Right forelimb (tissue), 1 donor: ENCODE data around the gene ETF1.
"Not testable (repeated sequence)": the region's sequence is repeated elsewhere in the genome, so short reads cannot be mapped to it uniquely, and the experiment has no call there.

Experiments
- DNase-seq: peaks from one replicate; pipeline ENCODE4 v3.0.0-alpha.2; 2018

ETF1 gene

GRCh38 chr5:138482638-138483037 lies 60.4 kb downstream of the ETF1 start:
- no peak for DNase-seq

GRCh38 chr5:138476918-138477317 lies 66.1 kb downstream of the ETF1 start:
- DNase-seq, result no peak

GRCh38 chr5:138473151-138473550 lies 69.9 kb downstream of the ETF1 start:
- not testable (repeated sequence) for DNase-seq

GRCh38 chr5:138472353-138472752 lies 70.7 kb downstream of the ETF1 start:
- DNase-seq, result no peak

- no peak for DNase-seq
These were observed 72.0 kb downstream of the ETF1 start for GRCh38 chr5:138471052-138471361.

GRCh38 chr5:138470322-138471051 lies 72.5 kb downstream of the ETF1 start:
- peak; percentile 57 for DNase-seq

GRCh38 chr5:138469540-138470321 lies 73.3 kb downstream of the ETF1 start:
- peak; percentile 87 for DNase-seq

- DNase-seq, result no peak
These were observed 74.0 kb downstream of the ETF1 start for GRCh38 chr5:138468966-138469539.

- DNase-seq, result no peak
These were observed 74.7 kb downstream of the ETF1 start for GRCh38 chr5:138468133-138468965.

GRCh38 chr5:138467711-138468132 lies 75.3 kb downstream of the ETF1 start:
- no peak for DNase-seq

GRCh38 chr5:138466900-138467710 lies 75.9 kb downstream of the ETF1 start:
- peak; percentile 64 for DNase-seq

- peak; percentile 64 for DNase-seq
These were observed 76.7 kb downstream of the ETF1 start for GRCh38 chr5:138466125-138466899.

- peak; percentile 98 for DNase-seq
These were observed 77.5 kb downstream of the ETF1 start, which contains the start of gene EGR1 for GRCh38 chr5:138465261-138466124. Gene EGR1, plus strand, starts transcription at chr5:138465479. Its CDS starts 283 bp downstream, at chr5:138465762.

- DNase-seq, result peak; percentile 98
These were observed 78.4 kb downstream of the ETF1 start for GRCh38 chr5:138464388-138465260.

- DNase-seq, result peak; percentile 99
These were observed 79.0 kb downstream of the ETF1 start for GRCh38 chr5:138464008-138464387.

GRCh38 chr5:138463419-138464007 lies 79.5 kb downstream of the ETF1 start:
- no peak for DNase-seq

- no peak for DNase-seq
These were observed 81.5 kb downstream of the ETF1 start for GRCh38 chr5:138461343-138462125.
